ENCODE results near the gene PLCB2. TPM values are rescaled to one million over a fixed set of nuclear protein-coding genes. Genes with fewer than 3 reads are reported as not detected.
A peak's percentile ranks its signal among the peaks of the same experiment; 100 is the strongest.

PLCB2 gene
- total RNA-seq, 1 donor from 2014 or later = not detected

DNA sequence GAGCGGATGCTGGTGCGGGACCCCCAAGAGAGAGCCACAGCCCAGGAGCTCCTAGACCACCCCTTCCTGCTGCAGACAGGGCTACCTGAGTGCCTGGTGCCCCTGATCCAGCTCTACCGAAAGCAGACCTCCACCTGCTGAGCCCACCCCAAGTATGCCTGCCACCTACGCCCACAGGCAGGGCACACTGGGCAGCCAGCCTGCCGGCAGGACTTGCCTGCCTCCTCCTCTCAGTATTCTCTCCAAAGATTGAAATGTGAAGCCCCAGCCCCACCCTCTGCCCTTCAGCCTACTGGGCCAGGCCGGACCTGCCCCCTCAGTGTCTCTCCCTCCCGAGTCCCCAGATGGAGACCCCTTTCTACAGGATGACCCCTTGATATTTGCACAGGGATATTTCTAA lies 31.8 kb downstream of the PLCB2 start:
- FAIRE-seq = no peak

DNA sequence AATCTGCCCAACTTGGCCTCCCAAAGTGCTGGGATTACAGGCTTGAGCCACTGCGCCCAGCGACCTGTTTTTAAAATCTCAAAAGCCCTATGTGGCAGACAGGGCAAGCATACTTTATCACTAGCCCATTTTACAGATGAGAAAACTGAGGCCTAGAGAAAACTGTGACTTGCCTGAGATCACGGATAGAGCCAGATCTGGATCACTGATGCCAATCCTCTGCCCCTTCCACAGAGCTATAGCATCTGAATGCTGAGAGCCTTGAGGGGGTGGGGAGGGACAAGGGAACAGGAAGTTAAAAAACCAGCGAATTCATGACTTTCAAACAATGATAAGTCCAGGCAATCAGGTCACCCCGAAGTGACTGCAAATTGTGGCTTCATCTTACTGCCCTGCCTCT lies 32.2 kb downstream of the PLCB2 start:
- TF ChIP-seq, protein P1, sequence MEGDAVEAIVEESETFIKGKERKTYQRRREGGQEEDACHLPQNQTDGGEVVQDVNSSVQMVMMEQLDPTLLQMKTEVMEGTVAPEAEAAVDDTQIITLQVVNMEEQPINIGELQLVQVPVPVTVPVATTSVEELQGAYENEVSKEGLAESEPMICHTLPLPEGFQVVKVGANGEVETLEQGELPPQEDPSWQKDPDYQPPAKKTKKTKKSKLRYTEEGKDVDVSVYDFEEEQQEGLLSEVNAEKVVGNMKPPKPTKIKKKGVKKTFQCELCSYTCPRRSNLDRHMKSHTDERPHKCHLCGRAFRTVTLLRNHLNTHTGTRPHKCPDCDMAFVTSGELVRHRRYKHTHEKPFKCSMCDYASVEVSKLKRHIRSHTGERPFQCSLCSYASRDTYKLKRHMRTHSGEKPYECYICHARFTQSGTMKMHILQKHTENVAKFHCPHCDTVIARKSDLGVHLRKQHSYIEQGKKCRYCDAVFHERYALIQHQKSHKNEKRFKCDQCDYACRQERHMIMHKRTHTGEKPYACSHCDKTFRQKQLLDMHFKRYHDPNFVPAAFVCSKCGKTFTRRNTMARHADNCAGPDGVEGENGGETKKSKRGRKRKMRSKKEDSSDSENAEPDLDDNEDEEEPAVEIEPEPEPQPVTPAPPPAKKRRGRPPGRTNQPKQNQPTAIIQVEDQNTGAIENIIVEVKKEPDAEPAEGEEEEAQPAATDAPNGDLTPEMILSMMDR (IDR thresholded peaks at IDR 0.05; ENCODE audit: insufficient read depth, low read length, severe bottlenecking) = no peak
- no peak for DNase-seq (ENCODE audit: low read depth)
- FAIRE-seq = no peak
- peaks cover 33% of the 10 kb centered on the region for H3K36me3 ChIP-seq (ENCODE audit: control insufficient read depth, insufficient read depth, low read length)
- no peak overlapping the region for H3K4me3 ChIP-seq (ENCODE audit: low read depth, low read length)
- peaks cover 2% of the 10 kb centered on the region for H3K27me3 ChIP-seq (ENCODE audit: control insufficient read depth, insufficient read depth, low read length)

More for the DNA sequence above, 31.8 kb downstream of the PLCB2 start:
- peaks cover 33% of the 10 kb centered on the region for H3K36me3 ChIP-seq (ENCODE audit: control insufficient read depth, insufficient read depth, low read length)
- H3K27me3 ChIP-seq (ENCODE audit: control insufficient read depth, insufficient read depth, low read length) = peaks cover 5% of the 10 kb centered on the region
- no peak for DNase-seq (ENCODE audit: low read depth)
- no peak overlapping the region for H3K4me3 ChIP-seq (ENCODE audit: low read depth, low read length)
- TF ChIP-seq, protein P1 (IDR thresholded peaks at IDR 0.05; ENCODE audit: insufficient read depth, low read length, severe bottlenecking) = no peak

DNA sequence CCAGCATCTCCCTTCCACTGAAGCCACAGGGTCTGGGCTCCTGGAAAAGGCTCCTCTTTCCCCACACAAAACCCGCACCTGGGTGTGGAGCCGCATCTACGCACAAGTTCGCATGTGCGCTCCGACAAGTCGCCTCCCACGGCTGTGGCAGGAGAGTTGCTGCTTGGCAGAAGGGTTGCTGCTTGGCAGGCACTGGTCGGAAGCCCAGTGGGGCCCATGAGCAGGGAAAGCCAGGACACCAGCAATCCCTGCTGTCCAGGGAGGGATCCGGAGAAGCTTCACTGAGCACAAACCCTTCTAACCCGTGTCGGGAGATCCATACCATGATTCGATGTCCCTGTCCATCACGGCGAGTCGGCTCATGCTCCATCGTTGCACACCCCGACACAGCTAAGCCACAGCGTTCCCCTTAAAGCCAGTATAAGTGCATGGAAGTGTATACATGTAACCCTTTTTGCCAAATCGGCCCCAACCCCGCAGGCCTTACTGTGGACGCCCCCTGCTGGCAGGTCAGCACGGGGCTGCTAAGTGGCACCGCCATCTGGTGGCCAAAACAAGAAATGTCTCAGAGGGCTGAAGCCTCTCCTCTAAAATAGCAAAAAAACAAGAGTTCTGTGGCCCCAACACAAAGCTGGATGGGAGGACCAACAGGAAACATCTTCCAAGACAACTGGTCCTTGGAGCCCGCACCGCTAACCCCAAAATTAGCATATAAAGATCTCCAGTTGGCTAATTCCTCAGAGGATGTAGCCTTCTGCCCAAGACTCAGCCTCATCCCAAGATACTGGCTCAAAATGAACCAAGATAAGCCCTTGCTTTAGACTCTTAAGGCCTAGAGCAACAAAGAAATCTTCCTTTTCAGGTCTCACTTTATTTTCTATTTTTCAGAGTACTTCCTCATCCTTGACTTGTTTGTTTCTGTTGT lies 33.1 kb downstream of the PLCB2 start:
- DNase-seq (ENCODE audit: low read depth) (peak; percentile 53), FAIRE-seq (peak; percentile 55)
- TF ChIP-seq, protein P1 (IDR thresholded peaks at IDR 0.05; ENCODE audit: insufficient read depth, low read length, severe bottlenecking) = peak; percentile 100
- Histone ChIP-seq H3K27me3 (ENCODE audit: control insufficient read depth, insufficient read depth, low read length) (no peaks in the 10 kb centered on the region), H3K36me3 (ENCODE audit: control insufficient read depth, insufficient read depth, low read length) (peaks cover 34% of the 10 kb centered on the region), H3K4me3 (ENCODE audit: low read depth, low read length) (no peak overlapping the region)

DNA sequence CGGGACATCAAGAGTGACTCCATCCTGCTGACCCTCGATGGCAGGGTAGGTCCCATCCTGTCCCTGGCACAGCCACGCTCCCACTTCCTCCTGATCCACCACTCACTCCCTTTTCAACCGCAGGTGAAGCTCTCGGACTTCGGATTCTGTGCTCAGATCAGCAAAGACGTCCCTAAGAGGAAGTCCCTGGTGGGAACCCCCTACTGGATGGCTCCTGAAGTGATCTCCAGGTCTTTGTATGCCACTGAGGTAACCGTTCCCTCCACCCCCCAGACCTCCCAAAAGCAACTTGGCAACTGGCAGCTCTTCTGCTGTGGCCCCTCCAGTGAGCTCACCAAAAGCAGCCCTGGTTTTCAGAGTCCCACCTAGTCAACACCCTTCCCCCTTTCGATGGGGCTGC lies 34.3 kb downstream of the PLCB2 start:
- H3K36me3 ChIP-seq (ENCODE audit: control insufficient read depth, insufficient read depth, low read length) = peaks cover 39% of the 10 kb centered on the region
- H3K4me3 ChIP-seq (ENCODE audit: low read depth, low read length) = no peak overlapping the region
- no peak for DNase-seq (ENCODE audit: low read depth)
- TF ChIP-seq, protein P1 (IDR thresholded peaks at IDR 0.05; ENCODE audit: insufficient read depth, low read length, severe bottlenecking) = no peak
- H3K27me3 ChIP-seq (ENCODE audit: control insufficient read depth, insufficient read depth, low read length) = no peaks in the 10 kb centered on the region
- FAIRE-seq = no peak

DNA sequence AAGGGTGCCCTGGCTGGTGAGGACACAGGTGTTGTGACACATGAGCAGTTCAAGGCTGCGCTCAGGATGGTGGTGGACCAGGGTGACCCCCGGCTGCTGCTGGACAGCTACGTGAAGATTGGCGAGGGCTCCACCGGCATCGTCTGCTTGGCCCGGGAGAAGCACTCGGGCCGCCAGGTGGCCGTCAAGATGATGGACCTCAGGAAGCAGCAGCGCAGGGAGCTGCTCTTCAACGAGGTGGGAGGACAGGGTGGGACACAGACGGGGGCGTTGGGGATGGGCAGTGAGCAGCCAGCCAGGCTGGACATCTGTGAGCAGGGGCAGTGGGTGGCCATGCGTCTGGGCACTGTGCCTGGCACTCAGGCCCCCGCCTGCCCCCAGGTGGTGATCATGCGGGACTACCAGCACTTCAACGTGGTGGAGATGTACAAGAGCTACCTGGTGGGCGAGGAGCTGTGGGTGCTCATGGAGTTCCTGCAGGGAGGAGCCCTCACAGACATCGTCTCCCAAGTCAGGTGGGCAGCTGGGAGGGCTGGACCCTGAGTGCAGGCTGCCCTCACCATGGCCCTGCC lies 35.2 kb downstream of the PLCB2 start:
- no peak for FAIRE-seq
- Histone ChIP-seq H3K4me3 (ENCODE audit: low read depth, low read length) (no peak overlapping the region), H3K27me3 (ENCODE audit: control insufficient read depth, insufficient read depth, low read length) (no peaks in the 10 kb centered on the region), H3K36me3 (ENCODE audit: control insufficient read depth, insufficient read depth, low read length) (peaks cover 47% of the 10 kb centered on the region)
- TF ChIP-seq, protein P1 (IDR thresholded peaks at IDR 0.05; ENCODE audit: insufficient read depth, low read length, severe bottlenecking) = peak; percentile 54
- DNase-seq (ENCODE audit: low read depth) = no peak
